ENCODE results near the gene ITIH1.

DNA sequence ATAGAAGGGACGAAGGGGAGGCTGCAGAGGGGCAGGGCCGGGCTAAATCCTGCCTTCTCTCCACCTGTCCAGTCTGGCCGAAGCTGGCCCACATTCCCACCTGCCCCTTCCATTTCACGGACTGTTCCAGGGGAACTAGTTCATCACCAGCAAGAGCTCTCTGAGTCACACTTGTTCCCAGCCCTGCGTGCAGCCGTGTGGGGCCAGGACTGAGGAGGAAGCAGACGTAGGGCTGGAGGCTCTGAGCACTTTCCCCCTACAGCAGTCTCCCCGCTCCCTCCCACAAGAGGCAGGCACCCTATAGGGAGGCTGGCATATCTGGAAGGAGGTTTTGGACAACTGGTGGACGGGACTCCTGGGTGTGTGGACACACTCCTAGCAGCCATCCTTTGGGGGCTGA is 50.0 kb downstream of the ITIH1 start:
- no peak for TF ChIP-seq EZH2phosphoT487 (IDR thresholded peaks at IDR 0.05; ENCODE audit: low read depth)
- TF ChIP-seq, protein P1, sequence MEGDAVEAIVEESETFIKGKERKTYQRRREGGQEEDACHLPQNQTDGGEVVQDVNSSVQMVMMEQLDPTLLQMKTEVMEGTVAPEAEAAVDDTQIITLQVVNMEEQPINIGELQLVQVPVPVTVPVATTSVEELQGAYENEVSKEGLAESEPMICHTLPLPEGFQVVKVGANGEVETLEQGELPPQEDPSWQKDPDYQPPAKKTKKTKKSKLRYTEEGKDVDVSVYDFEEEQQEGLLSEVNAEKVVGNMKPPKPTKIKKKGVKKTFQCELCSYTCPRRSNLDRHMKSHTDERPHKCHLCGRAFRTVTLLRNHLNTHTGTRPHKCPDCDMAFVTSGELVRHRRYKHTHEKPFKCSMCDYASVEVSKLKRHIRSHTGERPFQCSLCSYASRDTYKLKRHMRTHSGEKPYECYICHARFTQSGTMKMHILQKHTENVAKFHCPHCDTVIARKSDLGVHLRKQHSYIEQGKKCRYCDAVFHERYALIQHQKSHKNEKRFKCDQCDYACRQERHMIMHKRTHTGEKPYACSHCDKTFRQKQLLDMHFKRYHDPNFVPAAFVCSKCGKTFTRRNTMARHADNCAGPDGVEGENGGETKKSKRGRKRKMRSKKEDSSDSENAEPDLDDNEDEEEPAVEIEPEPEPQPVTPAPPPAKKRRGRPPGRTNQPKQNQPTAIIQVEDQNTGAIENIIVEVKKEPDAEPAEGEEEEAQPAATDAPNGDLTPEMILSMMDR (IDR thresholded peaks at IDR 0.05; ENCODE audit: low read depth, low read length), result no peak
